Breast epithelium (tissue), 4 donors: ENCODE results near the gene KIF6. TPM values are rescaled to one million over a fixed set of nuclear protein-coding genes. Genes with fewer than 3 reads are reported as not detected.
A peak's percentile ranks its signal among the peaks of the same experiment; 100 is the strongest.

Source experiments
- DNase-seq, 2 donors: peaks; one replicate each; pipeline ENCODE4 v3.0.0-alpha.2; 2019; ENCODE audit warnings: low spot score in 2 of 2
- H3K27ac ChIP-seq, 2 donors: fragments of 200-600 bp; sonication (generic) in 1 of 2; one replicate each; pipeline ENCODE4 v1.5.1; 2016 to 2019; ENCODE audit warnings: mild to moderate bottlenecking in 1 of 2
- H3K27me3 ChIP-seq, 2 donors: fragments of 200-600 bp; sonication (generic) in 1 of 2; one replicate each; pipeline versions ENCODE4 v1.5.1 to v1.6.0; 2017 to 2019; ENCODE audit warnings: control low read depth in 1 of 2, mild to moderate bottlenecking in 1 of 2
- H3K36me3 ChIP-seq: fragments of 200-600 bp; one replicate; pipeline ENCODE4 v1.5.1; 2019
- H3K4me1 ChIP-seq, 2 donors: fragments of 200-600 bp; sonication (generic); one replicate each; pipeline ENCODE4 v1.5.1; 2016 to 2019; ENCODE audit warnings: control low read depth in 1 of 2
- H3K4me3 ChIP-seq, 3 donors: fragments of 200-600 bp; sonication (generic); 1 replicate in 2 of 3; 2 replicates in 1 of 3; pipeline ENCODE4 v1.5.1; 2016 to 2019; ENCODE audit warnings: mild to moderate bottlenecking in 3 of 3, moderate library complexity in 2 of 3
- H3K9me3 ChIP-seq, 2 donors: fragments of 200-600 bp; sonication (generic) in 1 of 2; one replicate each; pipeline ENCODE4 v1.5.1; 2016 to 2019; ENCODE audit warnings: control low read depth in 1 of 2
- POLR2A ChIP-seq: fragments of 450-650 bp; IDR thresholded peaks from one replicate; pipeline ENCODE4 v1.6.1; 2016; ENCODE audit warnings: antibody characterized with exemption, mild to moderate bottlenecking, moderate library complexity
- POLR2AphosphoS5 ChIP-seq, 3 donors: sonication (generic); formaldehyde crosslinking; IDR thresholded peaks; one replicate each; pipeline ENCODE4 v1.6.1; 2017; ENCODE audit warnings: antibody characterized with exemption in 3 of 3
- intact Hi-C: fragments of 100-400 bp; cut with DNase I; formaldehyde crosslinking; loops from one replicate; pipeline ENCODE4 v1.15.1; 2023; ENCODE audit warnings: low total_unique reads
- total RNA-seq, 3 donors: library from RNA; depleted of rRNA; stranded (reverse); fragments of >200 nt; gene quantifications; one replicate each; pipeline ENCODE4 v1.1.0, GENCODE V29; 2016
- TF ChIP-seq, protein P1 (sequence below), 3 donors: fragments of 450-650 bp; IDR thresholded peaks; one replicate each; pipeline ENCODE4 v1.5.1; 2016 to 2017; ENCODE audit warnings: antibody characterized with exemption in 3 of 3, mild to moderate bottlenecking in 3 of 3, moderate library complexity in 3 of 3

The KIF6 gene
- total RNA-seq, 3 donors from 2014 or later: under 0.01 to 0.80 (median 0.15) TPM

- TF ChIP-seq POLR2AphosphoS5 (IDR thresholded peaks at IDR 0.05): peak in 1 of 3 donors; percentile 33
- TF ChIP-seq, protein P1, sequence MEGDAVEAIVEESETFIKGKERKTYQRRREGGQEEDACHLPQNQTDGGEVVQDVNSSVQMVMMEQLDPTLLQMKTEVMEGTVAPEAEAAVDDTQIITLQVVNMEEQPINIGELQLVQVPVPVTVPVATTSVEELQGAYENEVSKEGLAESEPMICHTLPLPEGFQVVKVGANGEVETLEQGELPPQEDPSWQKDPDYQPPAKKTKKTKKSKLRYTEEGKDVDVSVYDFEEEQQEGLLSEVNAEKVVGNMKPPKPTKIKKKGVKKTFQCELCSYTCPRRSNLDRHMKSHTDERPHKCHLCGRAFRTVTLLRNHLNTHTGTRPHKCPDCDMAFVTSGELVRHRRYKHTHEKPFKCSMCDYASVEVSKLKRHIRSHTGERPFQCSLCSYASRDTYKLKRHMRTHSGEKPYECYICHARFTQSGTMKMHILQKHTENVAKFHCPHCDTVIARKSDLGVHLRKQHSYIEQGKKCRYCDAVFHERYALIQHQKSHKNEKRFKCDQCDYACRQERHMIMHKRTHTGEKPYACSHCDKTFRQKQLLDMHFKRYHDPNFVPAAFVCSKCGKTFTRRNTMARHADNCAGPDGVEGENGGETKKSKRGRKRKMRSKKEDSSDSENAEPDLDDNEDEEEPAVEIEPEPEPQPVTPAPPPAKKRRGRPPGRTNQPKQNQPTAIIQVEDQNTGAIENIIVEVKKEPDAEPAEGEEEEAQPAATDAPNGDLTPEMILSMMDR (IDR thresholded peaks at IDR 0.05): peak; percentile 47 to 91 (median 81)
- TF ChIP-seq POLR2A: no peak
- intact Hi-C loops: loop anchor here (5.0 kb wide), 1 partner anchor 131 kb away; no protein-coding TSS in a partner anchor
- peak; percentile 62 to 81 for DNase-seq
- no peaks in the 10 kb centered on the region for H3K36me3 ChIP-seq
- H3K27ac ChIP-seq: no peak overlapping the region
- no peaks in the 10 kb centered on the region for H3K4me1 ChIP-seq
- H3K4me3 ChIP-seq: peak overlapping the region in 1 of 3 donors; percentile 45
- no peaks in the 10 kb centered on the region for H3K9me3 ChIP-seq
- H3K27me3 ChIP-seq: no peaks in the 10 kb centered on the region
These were observed 422.4 kb downstream of the KIF6 start for GRCh38 chr6:39302669-39303424.

DNA sequence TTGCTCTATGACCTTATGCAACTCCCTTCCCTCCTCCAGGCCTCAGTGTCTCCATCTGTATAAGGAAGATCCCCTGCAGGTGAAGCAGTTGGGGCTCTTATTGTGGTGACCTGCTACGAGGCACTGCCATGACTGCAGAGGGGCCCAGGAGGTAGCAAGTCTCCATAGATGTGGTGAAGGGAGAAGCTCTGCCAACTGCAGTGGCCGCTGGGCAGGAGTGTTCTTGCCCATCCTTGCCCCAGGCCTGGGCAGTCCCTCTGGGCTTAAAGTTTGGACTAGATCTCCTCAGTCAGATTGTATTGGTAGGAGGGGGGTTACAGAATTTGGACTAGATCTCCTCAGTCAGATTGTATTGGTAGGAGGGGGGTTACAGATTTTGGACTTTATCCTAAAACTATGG, 423.2 kb downstream of the KIF6 start:
- Histone ChIP-seq H3K9me3 (no peaks in the 10 kb centered on the region), H3K4me3 (no peak overlapping the region), H3K27me3 (no peaks in the 10 kb centered on the region), H3K4me1 (no peaks in the 10 kb centered on the region), H3K36me3 (no peaks in the 10 kb centered on the region), H3K27ac (no peak overlapping the region)
- intact Hi-C loops: loop anchor here (5.0 kb wide), 1 partner anchor 130 kb away; no protein-coding TSS in a partner anchor
- TF ChIP-seq POLR2AphosphoS5 (IDR thresholded peaks at IDR 0.05) (no peak), POLR2A (no peak)
- TF ChIP-seq, protein P1 (IDR thresholded peaks at IDR 0.05): no peak
- DNase-seq: no peak

DNA sequence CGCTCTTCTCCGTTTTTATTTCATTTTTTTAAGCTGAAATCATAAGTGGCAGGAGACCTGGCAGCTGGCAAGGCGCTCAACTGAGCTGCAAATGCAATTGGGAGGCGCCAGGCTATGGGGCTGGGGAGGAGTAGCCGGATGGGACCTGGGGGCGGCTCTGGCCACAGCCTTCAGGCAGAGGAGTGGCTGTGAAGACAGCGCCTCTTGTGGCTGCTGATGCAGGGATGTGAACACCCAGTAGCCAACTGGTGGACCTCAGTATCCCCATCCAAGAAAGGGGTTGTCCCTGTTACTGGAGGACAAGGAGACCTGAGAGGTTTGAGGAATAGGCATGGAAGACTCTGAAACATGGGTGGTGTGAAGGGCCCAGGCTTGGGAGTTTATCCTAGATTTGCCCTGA, 423.6 kb downstream of the KIF6 start:
- TF ChIP-seq POLR2A (no peak), POLR2AphosphoS5 (IDR thresholded peaks at IDR 0.05) (no peak)
- TF ChIP-seq, protein P1 (IDR thresholded peaks at IDR 0.05): no peak
- H3K4me1 ChIP-seq: no peaks in the 10 kb centered on the region

DNA sequence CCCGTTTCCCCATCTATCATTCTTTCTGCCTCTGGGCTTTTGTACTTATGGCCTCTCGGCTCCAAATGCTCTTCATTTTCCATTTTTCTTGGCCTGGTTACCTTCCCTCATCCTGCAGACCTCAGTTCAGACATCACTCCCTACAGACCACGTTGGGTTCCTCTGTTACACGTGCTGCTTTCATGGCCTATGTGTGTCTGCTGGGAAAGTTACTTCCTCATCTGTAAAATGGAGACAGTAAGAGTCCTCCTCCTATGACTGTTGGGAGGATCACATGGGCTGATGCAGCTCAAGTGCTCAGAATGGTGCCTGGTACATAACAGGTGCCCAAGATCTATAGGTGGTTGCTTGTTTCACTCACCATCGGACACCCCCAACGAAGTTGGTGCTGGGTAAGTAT, 424.5 kb downstream of the KIF6 start:
- H3K27me3 ChIP-seq: no peaks in the 10 kb centered on the region
- DNase-seq: no peak
- no peak for TF ChIP-seq POLR2AphosphoS5 (IDR thresholded peaks at IDR 0.05)
- TF ChIP-seq POLR2A: no peak
- TF ChIP-seq, protein P1 (IDR thresholded peaks at IDR 0.05): no peak
- intact Hi-C loops: loop anchor here (5.0 kb wide), 1 partner anchor 128 kb away; no protein-coding TSS in a partner anchor
- H3K9me3 ChIP-seq: no peaks in the 10 kb centered on the region
- H3K36me3 ChIP-seq: no peaks in the 10 kb centered on the region
- no peaks in the 10 kb centered on the region for H3K4me1 ChIP-seq
- H3K27ac ChIP-seq: no peak overlapping the region
- H3K4me3 ChIP-seq: no peak overlapping the region

More for the DNA sequence above, 423.6 kb downstream of the KIF6 start:
- H3K4me3 ChIP-seq: no peak overlapping the region
- H3K27ac ChIP-seq: no peak overlapping the region
- no peaks in the 10 kb centered on the region for H3K27me3 ChIP-seq
- intact Hi-C loops: loop anchor here (5.0 kb wide), 1 partner anchor 129 kb away; no protein-coding TSS in a partner anchor
- no peak for DNase-seq
- no peaks in the 10 kb centered on the region for H3K9me3 ChIP-seq
- H3K36me3 ChIP-seq: no peaks in the 10 kb centered on the region

- TF ChIP-seq POLR2AphosphoS5 (IDR thresholded peaks at IDR 0.05): no peak
- no peak for DNase-seq
- intact Hi-C loops: no loop called here
- Histone ChIP-seq H3K36me3 (no peaks in the 10 kb centered on the region), H3K27ac (no peak overlapping the region), H3K9me3 (no peaks in the 10 kb centered on the region), H3K27me3 (no peaks in the 10 kb centered on the region), H3K4me1 (no peaks in the 10 kb centered on the region), H3K4me3 (no peak overlapping the region)
These were observed 427.1 kb downstream of the KIF6 start for GRCh38 chr6:39298061-39298460.
